Panc1 (cell line): ENCODE data around the gene TEK. TPM values are rescaled to one million over a fixed set of nuclear protein-coding genes. Genes with fewer than 3 reads are reported as not detected.

Experiments used
- ATAC-seq: fragments of 200-7000 bp; cut with Tn5 transposase; 2 replicates; pipeline ENCODE4 v1.9.1; 2020; ENCODE audit warnings: mild to moderate bottlenecking, moderate library complexity
- BruUV-seq: library from RNA; stranded (reverse); fragments of 400-500 nt; replicated peaks from 2 replicates; lab custom pipeline; 2021; lab: Mats Ljungman, UMichigan
- CTCF ChIA-PET: fragments of 300-600 bp; sonication (Branson Sonifier 250); formaldehyde crosslinking; loops from one replicate; lab custom pipeline; 2022; ENCODE audit warnings: antibody characterized with exemption; lab: Charles Lee
- POLR2A ChIA-PET: fragments of 300-600 bp; sonication (Branson Sonifier 250); formaldehyde crosslinking; loops from one replicate; lab custom pipeline; 2022; ENCODE audit warnings: antibody characterized with exemption; lab: Charles Lee
- DNase-seq: peaks from one replicate; pipeline ENCODE4 v3.0.0-alpha.2; 2010; ENCODE audit warnings: low read depth, low spot score
- H3K27ac ChIP-seq: 2 replicates; pipeline ENCODE4 v1.5.1; 2011; ENCODE audit warnings: mild to moderate bottlenecking, low read length, inconsistent platforms
- H3K27me3 ChIP-seq: fragments of 200-500 bp; sonication (Bioruptor generic); 2 replicates; pipeline ENCODE4 v1.6.0; 2014; ENCODE audit warnings: low read length, inconsistent platforms; ENCODE audit not compliant: control insufficient read depth, insufficient read depth
- H3K36me3 ChIP-seq: fragments of 200-500 bp; sonication (Bioruptor generic); 2 replicates; pipeline ENCODE4 v1.5.1; 2014; ENCODE audit warnings: inconsistent platforms, mild to moderate bottlenecking, low read length, moderate library complexity; ENCODE audit not compliant: control insufficient read depth, insufficient read depth
- H3K4me1 ChIP-seq: 2 replicates; pipeline ENCODE4 v1.5.1; 2011; ENCODE audit warnings: inconsistent platforms, mild to moderate bottlenecking, low read length, moderate library complexity; ENCODE audit not compliant: control insufficient read depth, insufficient read depth
- H3K4me3 ChIP-seq, 2 experiments: 2 replicates each; pipeline ENCODE4 v1.5.1; 2011 to 2012; ENCODE audit warnings: low read depth in 2 of 2, low read length in 2 of 2, mild to moderate bottlenecking in 2 of 2, inconsistent platforms in 1 of 2, moderate library complexity in 1 of 2
- H3K9me3 ChIP-seq: fragments of 200-500 bp; sonication (Bioruptor generic); 2 replicates; pipeline ENCODE4 v1.5.1; 2014; ENCODE audit warnings: low read depth, mild to moderate bottlenecking, inconsistent platforms, low read length, moderate library complexity; ENCODE audit not compliant: control insufficient read depth, insufficient read depth
- CTCF ChIP-seq: fragments of 450-650 bp; IDR thresholded peaks from 2 replicates; pipeline ENCODE4 v1.5.1; 2017; ENCODE audit warnings: mild to moderate bottlenecking
- POLR2AphosphoS5 ChIP-seq: IDR thresholded peaks from 2 replicates; pipeline ENCODE4 v1.6.1; 2012; ENCODE audit warnings: mild to moderate bottlenecking, low read depth, low read length, moderate library complexity
- REST ChIP-seq, 2 experiments: IDR thresholded peaks; 2 replicates each; pipeline ENCODE4 v1.6.1; 2011 to 2012; ENCODE audit warnings: low read depth in 2 of 2, control low read depth in 1 of 2, low read length in 1 of 2, mild to moderate bottlenecking in 1 of 2, moderate library complexity in 1 of 2; ENCODE audit not compliant: insufficient read depth in 1 of 2
- SIN3A ChIP-seq: IDR thresholded peaks from 2 replicates; pipeline ENCODE4 v1.6.1; 2012; ENCODE audit warnings: low read depth, mild to moderate bottlenecking, low read length, moderate library complexity, borderline replicate concordance; ENCODE audit not compliant: insufficient read depth
- TCF7L2 ChIP-seq: IDR thresholded peaks from 2 replicates; pipeline ENCODE4 v1.6.1; 2011; ENCODE audit warnings: mild to moderate bottlenecking, low read depth, low read length, inconsistent platforms
- in situ Hi-C: cut with HindIII; loops from 2 replicates; pipeline ENCODE4 v1.10.0; 2016; ENCODE audit warnings: low sequenced_read_pairs, low pct_unique_long_range_greater_than_20kb
- intact Hi-C: fragments of 100-400 bp; cut with micrococcal nuclease; formaldehyde crosslinking; loops from one replicate; pipeline ENCODE4 v1.10.0; 2022; ENCODE audit not compliant: unreplicated experiment
- total RNA-seq: library from RNA; stranded (reverse); gene quantifications from one replicate; pipeline ENCODE4 v1.2.1, GENCODE V29; 2021; ENCODE audit not compliant: unreplicated experiment

Gene TEK
- total RNA-seq, 1 experiment from 2014 or later: not detected

- no peak overlapping the region for H3K27ac ChIP-seq
- intact Hi-C loops: no loop called here
- in situ Hi-C loops: no loop called here
- ChIA-PET CTCF (no interaction called here), POLR2A (no interaction called here)
- H3K4me3 ChIP-seq: no peak overlapping the region
- no peaks in the 10 kb centered on the region for H3K4me1 ChIP-seq
- DNase-seq (no peak), ATAC-seq (no peak)
- no peak for TF ChIP-seq REST (IDR thresholded peaks at IDR 0.05; ENCODE audit: insufficient read depth in 1 of 2, low read depth in 2 of 2, low read length in 1 of 2)
- no peak for TF ChIP-seq TCF7L2
- TF ChIP-seq POLR2AphosphoS5: no peak
- TF ChIP-seq SIN3A: no peak
- no peak for TF ChIP-seq CTCF
- no TSS peak for BruUV-seq
- no peaks in the 10 kb centered on the region for H3K9me3 ChIP-seq
- H3K36me3 ChIP-seq: no peaks in the 10 kb centered on the region
- no peaks in the 10 kb centered on the region for H3K27me3 ChIP-seq
These were observed 56.6 kb downstream of the TEK start for GRCh38 chr9:27165670-27166069.

- TF ChIP-seq SIN3A (no peak), REST (IDR thresholded peaks at IDR 0.05; ENCODE audit: insufficient read depth in 1 of 2, low read depth in 2 of 2, low read length in 1 of 2) (no peak), CTCF (no peak), TCF7L2 (no peak), POLR2AphosphoS5 (no peak)
- Histone ChIP-seq H3K36me3 (no peaks in the 10 kb centered on the region), H3K27me3 (no peaks in the 10 kb centered on the region), H3K4me3 (no peak overlapping the region), H3K4me1 (no peaks in the 10 kb centered on the region), H3K27ac (no peak overlapping the region), H3K9me3 (no peaks in the 10 kb centered on the region)
- no peak for DNase-seq
- intact Hi-C loops (no loop called here), in situ Hi-C loops (no loop called here)
- ChIA-PET POLR2A (no interaction called here), CTCF (no interaction called here)
- no peak for ATAC-seq
- BruUV-seq: no TSS peak
These were observed 59.5 kb downstream of the TEK start for GRCh38 chr9:27168496-27168895.
